Muscle of back (tissue), 10 donors: ENCODE results near the gene CCDC126. TPM values are rescaled to one million over a fixed set of nuclear protein-coding genes. Genes with fewer than 3 reads are reported as not detected.

Source experiments
- polyA plus RNA-seq, 10 donors: library from polyadenylated mRNA; unstranded; fragments of 120-200 nt; gene quantifications; one replicate each; pipeline ENCODE4 v1.2.1, GENCODE V29; 2013; ENCODE audit not compliant: insufficient read length in 10 of 10

CCDC126 gene
- polyA plus RNA-seq, 10 donors, result 6.5 to 9.8 (median 8.0) TPM

Other genes with a start within 250 kb of the CCDC126 start
- 10 to 100 TPM; 20.6 to 39.0 (median 32.0) TPM for gene IGF2BP3, start 126.9 kb upstream of the CCDC126 start, polyA plus RNA-seq
- gene TRA2A, start 65.4 kb upstream of the CCDC126 start, polyA plus RNA-seq, result 100 to 1,000 TPM in 7 of 10 donors, 10 to 100 TPM in 3; 83.7 to 164 (median 112) TPM
- gene FAM221A, start 82.8 kb downstream of the CCDC126 start, polyA plus RNA-seq, result 1 to 10 TPM; 1.6 to 5.1 (median 2.7) TPM
- gene STK31, start 112.8 kb downstream of the CCDC126 start, polyA plus RNA-seq, result 1 to 10 TPM in 7 of 10 donors, under 1 TPM in 3; 0.60 to 1.9 (median 1.2) TPM